Activated CD4-positive, alpha-beta T cell treated with anti-CD3 and anti-CD28 coated beads, Interleukin-2, amount 50 U/mL, for 1 hour (primary cell): ENCODE measurements around the gene COL8A2.

Experiments used
- DNase-seq: peaks from one replicate; pipeline ENCODE4 v3.0.0-alpha.2; 2020

COL8A2 gene

DNA sequence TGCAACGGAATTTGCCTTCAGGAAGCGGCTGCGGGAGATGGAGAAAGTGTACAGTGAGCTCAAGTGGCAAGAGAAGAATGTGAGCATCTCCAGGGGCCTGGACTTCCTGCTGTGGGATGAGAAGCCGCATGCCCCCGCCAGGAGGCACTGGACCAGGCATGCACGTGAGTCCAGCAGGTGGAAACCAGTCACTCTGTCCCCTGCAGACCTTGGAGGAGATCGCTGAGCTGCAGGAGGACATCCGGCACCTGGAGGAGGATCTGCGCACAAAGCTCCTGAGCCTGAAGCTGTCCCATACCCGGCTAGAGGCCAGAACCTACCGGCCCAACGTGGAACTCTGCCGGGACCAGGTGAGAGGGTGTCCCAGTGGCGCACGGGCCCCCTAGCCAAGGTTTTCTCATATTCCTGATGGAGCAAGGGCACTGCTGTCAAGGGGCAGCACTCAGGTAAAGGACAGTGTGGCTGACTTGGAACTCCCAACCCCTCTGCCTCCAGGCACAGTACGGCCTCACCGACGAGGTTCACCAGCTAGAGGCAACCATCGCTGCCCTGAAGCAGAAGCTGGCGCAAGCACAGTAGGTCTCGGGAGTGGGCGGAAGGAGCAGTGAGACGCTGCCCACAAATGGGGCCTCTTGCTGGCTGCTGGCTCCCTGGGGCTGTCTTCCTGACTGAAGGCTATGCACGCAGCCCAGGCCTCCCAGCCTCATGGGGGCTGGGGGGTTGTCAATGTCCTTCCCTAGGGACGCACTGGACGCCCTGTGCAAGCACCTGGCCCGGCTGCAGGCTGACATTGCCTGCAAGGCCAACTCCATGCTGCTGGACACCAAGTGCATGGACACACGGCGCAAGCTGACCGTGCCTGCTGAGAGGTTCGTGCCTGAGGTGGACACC is 37.5 kb downstream of the COL8A2 start:
- no peak for DNase-seq

DNA sequence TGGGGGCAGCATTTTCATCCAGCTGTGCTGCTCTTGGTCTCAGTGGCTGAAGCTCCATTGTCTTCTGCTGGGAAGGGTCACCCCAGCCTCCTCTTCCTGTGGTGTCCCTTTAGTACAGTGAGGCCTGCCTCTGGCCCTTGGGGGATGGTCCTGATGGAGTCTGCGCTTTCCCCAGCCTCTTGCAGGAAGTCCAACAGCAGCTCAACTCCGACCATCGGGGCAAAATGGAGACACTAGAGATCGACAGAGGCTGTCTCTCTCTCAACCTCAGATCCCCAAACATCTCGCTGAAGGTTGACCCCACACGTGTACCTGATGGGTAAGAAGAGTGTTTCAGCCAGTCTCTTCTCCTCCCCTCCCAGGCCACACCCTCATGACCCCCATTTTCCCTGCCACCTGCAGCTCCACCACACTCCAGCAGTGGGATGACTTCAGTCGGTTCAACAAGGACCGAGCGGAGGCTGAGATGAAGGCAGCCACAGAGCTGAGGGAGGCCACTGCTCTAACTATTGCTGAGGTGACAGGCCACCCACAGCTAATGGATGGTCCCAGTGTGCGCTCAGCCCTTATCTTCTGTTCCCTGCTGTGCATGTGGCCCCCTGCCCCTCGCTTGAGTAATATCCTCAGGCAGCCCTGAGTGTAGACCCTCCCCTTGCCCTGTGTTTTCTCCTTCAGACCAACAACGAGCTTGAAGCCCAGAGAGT is 38.3 kb downstream of the COL8A2 start:
- no peak for DNase-seq

DNA sequence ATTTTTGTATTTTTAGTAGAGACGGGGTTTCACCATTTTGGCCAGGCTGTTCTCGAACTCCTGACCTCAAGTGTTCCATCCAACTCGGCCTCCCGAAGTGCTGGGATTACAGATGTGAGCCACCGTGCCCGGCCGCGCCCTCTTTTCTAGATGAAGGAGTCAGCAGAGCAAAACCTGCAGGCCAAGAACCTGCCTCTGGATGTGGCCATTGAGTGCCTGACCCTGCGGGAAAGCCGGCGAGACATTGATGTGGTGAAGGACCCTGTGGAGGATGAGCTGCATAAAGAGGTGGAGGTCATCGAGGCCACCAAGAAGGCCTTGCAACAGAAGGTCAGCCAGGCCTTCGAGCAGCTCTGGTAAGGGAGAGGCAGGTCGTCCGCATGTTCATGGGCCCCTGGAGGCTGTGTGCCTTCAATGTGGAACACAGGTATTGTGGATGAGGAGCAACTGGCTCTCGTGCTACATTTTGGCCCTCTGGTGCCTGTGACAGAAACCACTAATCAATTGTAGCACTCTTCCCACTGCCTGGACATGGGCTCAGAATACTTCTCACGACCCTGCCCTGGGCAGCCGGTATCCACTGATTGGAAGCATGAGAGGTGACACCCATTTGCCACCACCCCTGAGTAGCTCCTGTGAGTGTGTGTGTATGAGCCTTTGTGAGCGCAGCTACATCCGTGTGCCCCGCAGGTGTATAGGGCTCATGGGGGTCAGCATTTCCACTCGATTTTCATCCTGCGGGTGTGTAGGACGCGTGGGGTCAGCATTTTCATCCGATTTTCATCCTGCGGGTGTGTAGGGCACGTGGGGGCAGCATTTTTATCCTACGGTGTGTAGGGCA is 39.1 kb downstream of the COL8A2 start:
- no peak for DNase-seq

DNA sequence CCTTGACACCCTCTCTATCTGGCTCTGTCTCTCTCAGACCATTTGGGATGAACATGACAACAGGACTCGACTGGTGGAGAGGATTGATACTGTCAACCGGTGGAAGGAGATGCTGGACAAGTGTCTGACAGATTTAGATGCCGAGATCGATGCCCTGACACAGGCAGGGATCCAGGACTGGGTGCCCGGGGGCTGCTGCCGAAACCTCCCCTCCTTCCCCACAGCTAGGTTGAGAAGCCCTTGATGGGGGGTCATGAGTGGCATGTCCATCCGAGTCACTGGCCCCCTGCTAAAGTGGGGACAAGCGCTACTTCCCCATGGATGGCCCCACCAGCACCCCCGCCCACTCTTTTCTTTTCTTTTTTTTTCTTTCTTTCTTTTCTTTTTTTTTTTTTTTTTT is 39.9 kb downstream of the COL8A2 start:
- no peak for DNase-seq

GRCh38 chr1:36084497-36085115 is 40.4 kb downstream of the COL8A2 start:
- DNase-seq, result no peak

DNA sequence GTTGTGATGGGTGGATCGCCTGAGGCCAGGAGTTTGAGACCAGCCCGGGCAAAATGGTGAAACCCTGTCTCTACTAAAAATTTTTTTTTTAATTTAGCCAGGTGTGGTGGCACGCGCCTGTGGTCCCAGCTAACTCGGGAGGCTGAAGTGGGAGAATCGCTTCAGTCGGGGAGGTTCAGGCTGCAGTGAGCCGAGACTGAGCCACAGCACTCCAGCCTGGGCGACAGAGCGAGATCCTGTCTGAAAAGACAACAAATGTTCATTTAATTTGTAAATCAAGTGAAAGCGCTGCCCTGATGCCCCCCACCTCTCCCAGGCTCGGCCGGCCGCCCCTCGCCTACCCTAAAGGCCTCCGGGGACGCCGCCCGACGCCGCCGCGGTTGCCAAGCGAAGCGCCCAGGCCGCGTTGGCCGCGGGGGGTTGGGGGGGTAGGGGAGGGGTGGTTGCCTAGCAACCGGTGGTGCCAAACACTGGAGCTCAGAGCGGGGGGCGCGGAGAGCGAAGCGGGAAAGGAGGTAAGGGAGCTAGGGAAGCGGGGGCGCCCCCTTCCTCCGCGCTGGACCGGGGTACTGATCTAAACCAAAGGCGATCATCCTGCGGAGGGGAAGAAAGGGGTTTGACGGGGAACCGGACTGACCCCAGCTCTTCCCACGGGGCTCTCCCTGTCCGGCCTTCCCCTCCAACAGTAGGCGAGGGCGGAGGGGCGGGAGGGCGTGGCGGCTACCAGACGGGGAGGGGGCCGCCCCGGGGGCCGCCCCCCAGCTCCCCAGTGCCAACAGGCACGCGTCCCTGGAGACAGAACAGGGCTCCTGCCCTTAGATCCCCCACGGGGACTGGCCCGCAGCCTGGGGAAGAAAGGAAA is 41.2 kb downstream of the COL8A2 start, which contains the start of gene TEKT2:
Gene TEKT2, plus strand, starts transcription at position 460 of the 862 bp plus-strand sequence. CDS start 828 bp downstream, outside the sequence.
- no peak for DNase-seq

- DNase-seq, result no peak
Observed at GRCh38 chr1:36083219-36083618, 41.8 kb downstream of the COL8A2 start.

- no peak for DNase-seq
Observed at GRCh38 chr1:36081926-36082485, 43.0 kb downstream of the COL8A2 start.

- DNase-seq, result no peak
Observed at GRCh38 chr1:36080801-36081200, 44.2 kb downstream of the COL8A2 start.

DNA sequence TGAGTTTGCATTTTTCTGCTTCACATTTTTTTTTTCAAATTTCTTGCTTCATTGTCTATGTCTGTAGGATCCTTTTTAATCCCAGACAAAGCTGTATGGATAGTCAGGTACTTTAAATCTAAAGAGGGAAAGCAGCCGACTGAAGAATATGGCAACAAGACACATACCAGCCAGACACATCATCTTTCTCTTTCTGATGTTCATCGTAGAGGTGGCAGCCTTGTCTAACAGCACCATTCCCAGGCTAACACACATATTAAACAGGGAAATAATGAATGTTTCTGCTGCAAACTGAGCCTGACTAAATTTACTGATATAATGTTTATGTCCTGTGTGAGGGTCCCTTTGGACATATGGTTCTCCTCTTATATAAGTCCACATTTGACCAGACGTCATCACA is 44.8 kb downstream of the COL8A2 start:
- DNase-seq, result no peak

- DNase-seq, result no peak
Observed at GRCh38 chr1:36076979-36077573, 47.9 kb downstream of the COL8A2 start.

- DNase-seq, result no peak
Observed at GRCh38 chr1:36070349-36070748, 54.7 kb downstream of the COL8A2 start.

- no peak for DNase-seq
Observed at GRCh38 chr1:36068866-36069265, 56.2 kb downstream of the COL8A2 start.

- no peak for DNase-seq
Observed at GRCh38 chr1:36067871-36068270, 57.2 kb downstream of the COL8A2 start.

- DNase-seq, result no peak
Observed at GRCh38 chr1:36062315-36062714, 62.7 kb downstream of the COL8A2 start.

DNA sequence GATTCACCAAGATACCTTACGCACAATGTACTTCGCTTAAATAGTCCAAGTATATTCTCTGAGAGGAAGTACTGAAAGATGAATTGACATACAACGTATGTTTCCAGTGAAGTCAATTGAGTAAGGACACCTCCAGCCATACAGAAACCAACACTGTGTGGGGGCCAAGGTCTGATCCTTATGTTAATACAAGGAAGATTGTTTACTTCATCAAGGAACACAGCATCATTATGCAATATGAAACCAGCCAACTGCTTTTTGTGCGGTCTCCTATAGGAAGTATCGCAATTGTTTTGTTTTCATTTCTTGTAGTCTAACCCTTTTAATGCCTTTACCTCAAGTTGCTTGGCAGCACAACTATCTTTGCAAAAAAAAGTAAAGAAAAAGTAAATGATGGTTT is 69.3 kb downstream of the COL8A2 start:
- no peak for DNase-seq

GRCh38 chr1:36053978-36054377 is 71.0 kb downstream of the COL8A2 start:
- DNase-seq, result no peak

DNA sequence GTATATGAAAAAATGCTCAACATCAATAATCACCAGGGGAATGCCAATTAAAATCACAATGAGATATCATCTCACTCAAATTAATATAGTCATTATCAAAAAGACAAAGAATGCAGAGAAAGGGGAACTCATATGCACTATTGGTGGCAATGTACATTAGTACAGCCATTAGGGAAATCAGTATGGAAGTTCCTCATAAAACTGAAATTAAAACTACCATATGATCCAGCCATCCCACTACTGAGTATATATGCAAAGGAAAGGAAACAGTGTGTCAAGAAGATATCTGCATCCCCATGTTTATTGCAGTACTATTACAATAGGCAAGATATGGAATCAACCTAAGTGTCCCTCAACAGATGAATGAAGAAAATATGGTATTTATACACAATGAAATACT is 73.2 kb downstream of the COL8A2 start:
- no peak for DNase-seq
